HepG2 (cell line): ENCODE measurements around the gene RDH11. TPM values are rescaled to one million over a fixed set of nuclear protein-coding genes. Genes with fewer than 3 reads are reported as not detected.

Experiments
- ATAC-seq: fragments of 200-7000 bp; cut with Tn5 transposase; 3 replicates; pipeline ENCODE4 v1.9.1; 2020; ENCODE audit warnings: mild to moderate bottlenecking, moderate library complexity
- BruUV-seq: library from RNA; stranded (reverse); fragments of 400-500 nt; replicated peaks from 2 replicates; lab custom pipeline; 2021; lab: Mats Ljungman, UMichigan
- CTCF ChIA-PET: fragments of 300-600 bp; formaldehyde crosslinking; extraction: SDS; loops from one replicate; lab custom pipeline; 2021; ENCODE audit warnings: low total read pairs, inconsistent platforms, low intra/inter-chr PET ratio; lab: Yijun Ruan, JAX
- POLR2A ChIA-PET: fragments of 350-600 bp; sonication (Branson Sonifier 250); formaldehyde crosslinking; loops from one replicate; lab custom pipeline; 2020; ENCODE audit warnings: antibody characterized with exemption, inconsistent platforms; lab: Yijun Ruan, JAX
- DNase-seq: peaks from one replicate; pipeline ENCODE4 v3.0.0-alpha.2; 2015; ENCODE audit warnings: low spot score
- FAIRE-seq: peaks from 3 replicates; lab custom pipeline; 2011; peaks lifted over from hg19 to GRCh38; lab: Jason Lieb, UNC
- H2AFZ ChIP-seq: one replicate; pipeline ENCODE4 v1.6.1; 2011; ENCODE audit warnings: low read length, inconsistent platforms
- H3K27ac ChIP-seq: fragments of 300-600 bp; 3 replicates; pipeline ENCODE4 v1.8.0; 2011; ENCODE audit warnings: mixed run types, mild to moderate bottlenecking, mixed read lengths, low read length, inconsistent platforms; ENCODE audit not compliant: insufficient read depth; ENCODE audit errors: extremely low read length
- H3K27me3 ChIP-seq, 2 experiments: fragments of 200-600 bp in 1 of 2; 2 replicates in 1 of 2; 3 replicates in 1 of 2; pipeline versions ENCODE4 v1.6.0 to v1.8.0; 2011; ENCODE audit warnings: low read length in 2 of 2, mild to moderate bottlenecking in 2 of 2, moderate library complexity in 2 of 2, inconsistent platforms in 1 of 2; ENCODE audit not compliant: insufficient read depth in 2 of 2, control insufficient read depth in 1 of 2
- H3K36me3 ChIP-seq, 2 experiments: fragments of 200-600 bp in 1 of 2; replicated peaks in 1 of 2; 2 replicates in 1 of 2; 3 replicates in 1 of 2; pipeline versions ENCODE4 v1.5.1 to v1.8.0; 2011; ENCODE audit warnings: low read length in 2 of 2, inconsistent platforms in 1 of 2; ENCODE audit not compliant: insufficient read depth in 2 of 2, control insufficient read depth in 1 of 2
- H3K4me1 ChIP-seq: 2 replicates; pipeline ENCODE4 v1.5.1; 2012; ENCODE audit warnings: low read length, inconsistent platforms; ENCODE audit not compliant: insufficient read depth
- H3K4me2 ChIP-seq: 2 replicates; pipeline ENCODE4 v1.6.0; 2011; ENCODE audit warnings: low read depth, low read length, inconsistent platforms
- H3K4me3 ChIP-seq, 3 experiments: fragments of 200-600 bp in 1 of 3; sonication (generic), shearing (Covaris generic) in 1 of 3; replicated peaks in 1 of 3; 2 replicates each; pipeline ENCODE4 v1.5.1; 2011 to 2016; ENCODE audit warnings: low read length in 3 of 3, inconsistent platforms in 2 of 3, low read depth in 2 of 3, mild to moderate bottlenecking in 2 of 3, control low read depth in 1 of 3, mixed read lengths in 1 of 3; ENCODE audit not compliant: insufficient read depth in 1 of 3
- H3K79me2 ChIP-seq: one replicate; pipeline ENCODE4 v1.6.1; 2011; ENCODE audit warnings: low read length, inconsistent platforms; ENCODE audit not compliant: insufficient read depth
- H3K9ac ChIP-seq: 2 replicates; pipeline ENCODE4 v1.6.0; 2011; ENCODE audit warnings: mild to moderate bottlenecking, low read depth, low read length, inconsistent platforms; ENCODE audit not compliant: insufficient read depth
- H3K9me3 ChIP-seq: 2 replicates; pipeline ENCODE4 v1.5.1; 2012; ENCODE audit warnings: mild to moderate bottlenecking, low read length
- H4K20me1 ChIP-seq: 2 replicates; pipeline ENCODE4 v1.6.0; 2011; ENCODE audit warnings: inconsistent platforms, mild to moderate bottlenecking, low read length, moderate library complexity; ENCODE audit not compliant: insufficient read depth
- AGO1 ChIP-seq: fragments of 200-400 bp; formaldehyde crosslinking; IDR thresholded peaks from 2 replicates; pipeline ENCODE4 v1.6.1; 2017; ENCODE audit warnings: mild to moderate bottlenecking, low read depth, low read length, moderate library complexity; ENCODE audit not compliant: poor library complexity, severe bottlenecking
- MAFG ChIP-seq: sonication (generic); formaldehyde crosslinking; IDR thresholded peaks from 2 replicates; pipeline ENCODE4 v1.5.1; 2020; ENCODE audit warnings: mild to moderate bottlenecking, missing genetic modification reagents
- MED1 ChIP-seq: sonication (generic); formaldehyde crosslinking; IDR thresholded peaks from 2 replicates; pipeline ENCODE4 v1.4.0; 2020; ENCODE audit warnings: missing genetic modification reagents
- WIZ ChIP-seq: sonication (generic); formaldehyde crosslinking; IDR thresholded peaks from 2 replicates; pipeline ENCODE4 v1.5.1; 2020; ENCODE audit warnings: mild to moderate bottlenecking, missing genetic modification reagents
- XRCC5 ChIP-seq: fragments of 200-400 bp; formaldehyde crosslinking; optimal IDR thresholded peaks from 2 replicates; pipeline ENCODE3; 2017; ENCODE audit warnings: mild to moderate bottlenecking, low read length
- ZNF136 ChIP-seq: sonication (generic); formaldehyde crosslinking; IDR thresholded peaks from 2 replicates; pipeline ENCODE4 v1.8.1; 2022; ENCODE audit warnings: low read depth, mild to moderate bottlenecking, moderate library complexity, missing genetic modification reagents
- ZNF230 ChIP-seq: sonication (generic); formaldehyde crosslinking; IDR thresholded peaks from 2 replicates; pipeline ENCODE4 v1.4.0; 2020; ENCODE audit warnings: mild to moderate bottlenecking, missing genetic modification reagents
- ZNF441 ChIP-seq: sonication (generic); formaldehyde crosslinking; IDR thresholded peaks from 2 replicates; pipeline ENCODE4 v1.7.0; 2021; ENCODE audit warnings: missing genetic modification reagents, borderline replicate concordance
- ZNF761 ChIP-seq: sonication (generic); formaldehyde crosslinking; conservative IDR thresholded peaks from 2 replicates; pipeline ENCODE4 v1.4.0; 2020; ENCODE audit warnings: mild to moderate bottlenecking, missing genetic modification reagents
- WGBS: methylation state at CpG from one replicate; pipeline ENCODE4 v1.1.6; 2017; ENCODE audit warnings: low lambda C conversion rate; 5-methylcytosine and 5-hydroxymethylcytosine counted together
- in situ Hi-C: cut with HindIII; loops from 2 replicates; pipeline ENCODE4 v1.10.0; 2017; ENCODE audit warnings: low pct_unique_long_range_greater_than_20kb; ENCODE audit not compliant: extremely low pct_ligation_motif_present
- intact Hi-C: fragments of 100-400 bp; cut with micrococcal nuclease; formaldehyde crosslinking; loops from one replicate; pipeline ENCODE4 v1.10.0; 2022; ENCODE audit not compliant: unreplicated experiment
- polyA plus RNA-seq, 8 experiments: library from polyadenylated mRNA; depleted of rRNA in 3 of 8; stranded (reverse) in 7 of 8; unstranded in 1 of 8; fragments of >200 nt; fragmentation: Illumina TruSeq in 4 of 8; extraction: Trizol in 4 of 8; gene quantifications; 2 replicates each; pipeline versions ENCODE4 v1.2.1 to v1.2.3, GENCODE V29; 2011 to 2016; ENCODE audit warnings: low read depth in 4 of 8, missing spikeins in 1 of 8, mixed read lengths in 1 of 8; ENCODE audit not compliant: insufficient read depth in 1 of 8
- total RNA-seq, 5 experiments: library from RNA; depleted of rRNA; stranded (reverse); fragments of >200 nt; fragmentation: Illumina TruSeq; extraction: Trizol; gene quantifications; 2 replicates each; pipeline ENCODE4 v1.2.3, GENCODE V29; 2016; ENCODE audit warnings: low read depth in 1 of 5
- TF ChIP-seq, protein P1 (sequence below): sonication (generic); formaldehyde crosslinking; IDR thresholded peaks from 2 replicates; pipeline ENCODE4 v1.4.0; 2020; ENCODE audit warnings: missing genetic modification reagents, borderline replicate concordance
- TF ChIP-seq, protein P2 (sequence below): IDR thresholded peaks from 2 replicates; pipeline ENCODE4 v1.6.1; 2016; ENCODE audit warnings: missing compliant biosample characterization, missing genetic modification reagents, borderline replicate concordance

Gene RDH11
- total and polyA plus RNA-seq, 2 of the 13 experiments (the other 11 are each of a cell fraction or from before 2014, with no cell fraction given) = 106 to 131 TPM

DNA sequence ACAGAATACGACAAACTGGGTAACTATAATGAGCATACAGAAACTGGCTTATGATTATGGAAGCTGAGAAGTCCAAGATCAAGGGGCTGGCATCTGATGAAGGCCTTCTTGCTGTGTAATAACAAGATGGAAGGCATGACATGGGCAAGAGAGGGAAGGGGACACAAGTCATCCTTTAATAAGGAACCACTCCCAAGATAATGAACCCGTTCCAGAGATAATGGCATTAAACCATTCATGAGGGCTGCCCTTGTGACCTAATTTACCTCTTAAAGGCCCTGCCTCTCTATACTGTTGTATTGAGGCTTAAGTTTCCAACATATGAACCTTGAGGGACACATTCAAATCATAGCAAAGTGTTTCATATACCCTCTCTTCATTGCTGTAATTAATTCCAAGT, 16.6 kb downstream of the RDH11 start:
- no peak for FAIRE-seq
- POLR2A ChIA-PET = no interaction called here
- H2AFZ ChIP-seq = no peak overlapping the region
- peaks cover 8% of the 10 kb centered on the region for H3K4me1 ChIP-seq
- BruUV-seq = no TSS peak
- in situ Hi-C loops = no loop called here
- no peak overlapping the region for H3K4me2 ChIP-seq
- no peak overlapping the region for H3K4me3 ChIP-seq
- peaks cover 13 to 66% of the 10 kb centered on the region in 2 experiments for H3K36me3 ChIP-seq
- intact Hi-C loops = no loop called here
- TF ChIP-seq ZNF441 (CRISPR knock-in tag) (no peak), MAFG (CRISPR knock-in tag) (no peak), MED1 (no peak), AGO1 (no peak), ZNF761 (CRISPR knock-in tag) (no peak), WIZ (CRISPR knock-in tag) (no peak), ZNF136 (CRISPR knock-in tag) (no peak), ZNF230 (CRISPR knock-in tag) (no peak), XRCC5 (no peak)
- TF ChIP-seq, protein P1, sequence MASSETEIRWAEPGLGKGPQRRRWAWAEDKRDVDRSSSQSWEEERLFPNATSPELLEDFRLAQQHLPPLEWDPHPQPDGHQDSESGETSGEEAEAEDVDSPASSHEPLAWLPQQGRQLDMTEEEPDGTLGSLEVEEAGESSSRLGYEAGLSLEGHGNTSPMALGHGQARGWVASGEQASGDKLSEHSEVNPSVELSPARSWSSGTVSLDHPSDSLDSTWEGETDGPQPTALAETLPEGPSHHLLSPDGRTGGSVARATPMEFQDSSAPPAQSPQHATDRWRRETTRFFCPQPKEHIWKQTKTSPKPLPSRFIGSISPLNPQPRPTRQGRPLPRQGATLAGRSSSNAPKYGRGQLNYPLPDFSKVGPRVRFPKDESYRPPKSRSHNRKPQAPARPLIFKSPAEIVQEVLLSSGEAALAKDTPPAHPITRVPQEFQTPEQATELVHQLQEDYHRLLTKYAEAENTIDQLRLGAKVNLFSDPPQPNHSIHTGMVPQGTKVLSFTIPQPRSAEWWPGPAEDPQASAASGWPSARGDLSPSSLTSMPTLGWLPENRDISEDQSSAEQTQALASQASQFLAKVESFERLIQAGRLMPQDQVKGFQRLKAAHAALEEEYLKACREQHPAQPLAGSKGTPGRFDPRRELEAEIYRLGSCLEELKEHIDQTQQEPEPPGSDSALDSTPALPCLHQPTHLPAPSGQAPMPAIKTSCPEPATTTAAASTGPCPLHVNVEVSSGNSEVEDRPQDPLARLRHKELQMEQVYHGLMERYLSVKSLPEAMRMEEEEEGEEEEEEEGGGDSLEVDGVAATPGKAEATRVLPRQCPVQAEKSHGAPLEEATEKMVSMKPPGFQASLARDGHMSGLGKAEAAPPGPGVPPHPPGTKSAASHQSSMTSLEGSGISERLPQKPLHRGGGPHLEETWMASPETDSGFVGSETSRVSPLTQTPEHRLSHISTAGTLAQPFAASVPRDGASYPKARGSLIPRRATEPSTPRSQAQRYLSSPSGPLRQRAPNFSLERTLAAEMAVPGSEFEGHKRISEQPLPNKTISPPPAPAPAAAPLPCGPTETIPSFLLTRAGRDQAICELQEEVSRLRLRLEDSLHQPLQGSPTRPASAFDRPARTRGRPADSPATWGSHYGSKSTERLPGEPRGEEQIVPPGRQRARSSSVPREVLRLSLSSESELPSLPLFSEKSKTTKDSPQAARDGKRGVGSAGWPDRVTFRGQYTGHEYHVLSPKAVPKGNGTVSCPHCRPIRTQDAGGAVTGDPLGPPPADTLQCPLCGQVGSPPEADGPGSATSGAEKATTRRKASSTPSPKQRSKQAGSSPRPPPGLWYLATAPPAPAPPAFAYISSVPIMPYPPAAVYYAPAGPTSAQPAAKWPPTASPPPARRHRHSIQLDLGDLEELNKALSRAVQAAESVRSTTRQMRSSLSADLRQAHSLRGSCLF = no peak
- TF ChIP-seq, protein P2, sequence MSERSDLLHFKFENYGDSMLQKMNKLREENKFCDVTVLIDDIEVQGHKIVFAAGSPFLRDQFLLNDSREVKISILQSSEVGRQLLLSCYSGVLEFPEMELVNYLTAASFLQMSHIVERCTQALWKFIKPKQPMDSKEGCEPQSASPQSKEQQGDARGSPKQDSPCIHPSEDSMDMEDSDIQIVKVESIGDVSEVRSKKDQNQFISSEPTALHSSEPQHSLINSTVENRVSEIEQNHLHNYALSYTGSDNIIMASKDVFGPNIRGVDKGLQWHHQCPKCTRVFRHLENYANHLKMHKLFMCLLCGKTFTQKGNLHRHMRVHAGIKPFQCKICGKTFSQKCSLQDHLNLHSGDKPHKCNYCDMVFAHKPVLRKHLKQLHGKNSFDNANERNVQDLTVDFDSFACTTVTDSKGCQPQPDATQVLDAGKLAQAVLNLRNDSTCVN (CRISPR knock-in tag) = no peak
- TF ChIP-seq, all 625 proteins: peak for 0
- ATAC-seq (no peak), DNase-seq (no peak)
- CTCF ChIA-PET = no interaction called here
- Histone ChIP-seq H3K9me3 (no peaks in the 10 kb centered on the region), H3K79me2 (peaks cover 10% of the 10 kb centered on the region), H4K20me1 (no peaks in the 10 kb centered on the region), H3K9ac (no peak overlapping the region), H3K27ac (no peak overlapping the region), H3K27me3 (no peaks in the 10 kb centered on the region)
- 100% methylated on average over 2 of the region's 2 CpGs for WGBS
